Inflammatory macrophage treated with lipopolysaccharide for 4 hours (primary cell): Measurements from ENCODE around the gene CKB.
A peak's percentile ranks its signal among the peaks of the same experiment; 100 is the strongest.

Experiments
- DNase-seq: peaks from one replicate; pipeline ENCODE4 v3.0.0-alpha.2; 2020

The CKB gene

GRCh38 chr14:103510724-103511693 lies 11.6 kb downstream of the CKB start:
- DNase-seq = no peak

GRCh38 chr14:103509864-103510723 lies 12.5 kb downstream of the CKB start:
- DNase-seq = no peak

- DNase-seq = no peak
Observed at GRCh38 chr14:103508521-103509329, 13.9 kb downstream of the CKB start.

DNA sequence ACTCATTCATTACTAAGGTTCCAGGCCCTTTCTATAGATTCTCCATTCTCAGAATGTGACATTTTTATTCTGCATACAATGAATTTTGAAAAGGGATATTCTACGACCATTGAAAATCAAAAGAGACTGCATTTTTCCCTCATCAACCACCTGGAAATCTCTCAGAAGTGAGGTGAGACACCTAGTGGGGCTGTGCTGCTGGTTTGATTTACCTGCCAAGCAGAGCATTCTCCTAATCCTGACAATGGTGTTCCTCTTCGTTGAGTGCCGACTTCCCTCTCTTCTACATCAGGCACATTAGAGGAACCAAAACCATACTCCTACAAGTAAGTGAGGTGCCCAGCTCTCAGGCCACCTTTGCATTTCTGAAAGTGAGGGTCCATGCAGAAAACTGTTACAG lies 14.9 kb downstream of the CKB start:
- no peak for DNase-seq

- no peak for DNase-seq
Observed at GRCh38 chr14:103504991-103505565, 17.6 kb downstream of the CKB start.

DNA sequence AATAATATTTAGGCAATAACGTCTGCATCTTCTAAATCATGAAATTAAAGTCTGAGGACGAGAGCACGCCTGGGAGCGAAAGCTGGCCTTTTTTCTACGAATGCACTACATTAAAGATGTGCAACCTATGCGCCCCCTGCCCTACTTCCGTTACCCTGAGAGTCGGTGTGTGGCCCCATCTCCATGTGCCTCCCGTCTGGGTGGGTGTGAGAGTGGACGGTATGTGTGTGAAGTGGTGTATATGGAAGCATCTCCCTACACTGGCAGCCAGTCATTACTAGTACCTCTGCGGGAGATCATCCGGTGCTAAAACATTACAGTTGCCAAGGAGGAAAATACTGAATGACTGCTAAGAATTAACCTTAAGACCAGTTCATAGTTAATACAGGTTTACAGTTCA lies 19.3 kb downstream of the CKB start:
- DNase-seq = no peak

GRCh38 chr14:103502877-103503276 lies 19.8 kb downstream of the CKB start:
- no peak for DNase-seq

DNA sequence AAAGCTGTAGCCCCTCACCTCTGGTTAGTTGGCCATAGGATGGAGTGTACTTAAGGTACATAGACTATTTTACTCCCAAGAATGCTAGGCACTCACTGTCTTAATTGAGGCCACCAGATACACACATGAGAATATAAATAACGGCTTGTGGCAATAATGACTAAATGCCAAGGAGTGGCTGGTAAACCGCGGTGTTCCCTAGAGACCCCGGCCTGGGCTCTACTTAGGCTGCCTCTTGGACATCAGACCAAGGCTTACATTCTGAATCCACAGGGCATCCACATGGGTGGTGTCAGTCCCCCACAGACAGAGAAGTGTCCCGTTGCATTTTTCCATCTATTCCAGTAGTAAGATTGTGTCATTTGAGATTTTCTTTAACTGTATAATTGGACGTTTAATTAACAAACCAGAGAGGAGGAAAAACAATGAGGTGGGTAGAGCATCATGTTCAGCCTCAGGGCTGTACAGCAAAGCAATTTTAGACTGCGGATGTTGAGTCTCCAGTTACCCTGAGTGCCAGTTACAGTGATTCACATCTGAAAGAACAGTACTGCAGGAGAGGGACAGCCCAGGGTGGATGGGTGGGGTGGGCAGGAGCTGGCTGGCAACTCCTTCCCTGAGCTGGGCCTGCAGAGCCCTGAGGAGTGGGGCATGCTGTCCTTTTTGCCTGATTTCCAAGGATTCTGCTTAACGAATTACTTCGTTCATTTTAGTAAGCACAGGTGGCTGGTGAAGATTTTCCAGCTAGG lies 20.5 kb downstream of the CKB start:
- DNase-seq = no peak

DNA sequence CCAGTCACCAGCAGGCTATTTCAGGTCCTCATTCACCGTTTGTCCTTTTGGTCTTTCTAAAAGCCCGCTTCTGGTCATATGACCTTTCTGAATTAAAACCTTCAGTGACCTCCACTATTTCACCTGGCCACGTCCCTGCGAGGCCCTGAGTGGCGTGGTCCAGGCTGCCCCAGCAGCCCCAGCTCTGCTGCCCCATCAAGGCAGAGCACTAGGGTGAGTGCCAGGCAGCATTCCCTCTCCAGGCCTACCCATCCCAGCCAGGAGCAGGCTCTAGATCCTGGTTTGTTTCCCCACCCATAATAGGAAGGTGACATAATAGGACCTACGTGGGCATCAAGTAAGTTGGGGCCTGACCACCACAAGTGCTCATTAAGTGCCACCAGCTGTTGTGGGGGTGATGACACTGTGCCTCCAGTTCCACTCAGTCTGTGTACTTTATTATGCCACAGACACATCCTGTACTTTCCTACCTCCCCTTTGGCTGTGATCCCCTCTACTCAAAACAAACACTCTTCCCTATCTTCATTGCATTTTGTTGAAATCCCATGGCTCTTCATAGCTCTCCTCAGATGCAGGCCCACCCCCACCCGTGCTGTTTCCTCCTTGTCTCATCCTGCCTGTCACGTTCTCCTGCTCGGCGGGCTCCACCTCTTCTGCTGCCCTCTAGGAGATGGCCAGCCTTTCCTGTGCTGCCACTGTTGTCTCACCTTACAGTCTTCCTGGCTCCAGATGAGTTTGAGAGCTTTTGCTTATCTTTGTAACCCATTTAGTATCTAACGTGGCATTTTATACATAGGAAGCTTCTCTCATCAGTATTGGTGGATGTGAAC lies 21.4 kb downstream of the CKB start:
- DNase-seq = no peak

- peak; percentile 77 for DNase-seq
Observed at GRCh38 chr14:103500148-103500990, 22.3 kb downstream of the CKB start.

GRCh38 chr14:103499709-103500108 lies 22.9 kb downstream of the CKB start:
- DNase-seq = no peak

DNA sequence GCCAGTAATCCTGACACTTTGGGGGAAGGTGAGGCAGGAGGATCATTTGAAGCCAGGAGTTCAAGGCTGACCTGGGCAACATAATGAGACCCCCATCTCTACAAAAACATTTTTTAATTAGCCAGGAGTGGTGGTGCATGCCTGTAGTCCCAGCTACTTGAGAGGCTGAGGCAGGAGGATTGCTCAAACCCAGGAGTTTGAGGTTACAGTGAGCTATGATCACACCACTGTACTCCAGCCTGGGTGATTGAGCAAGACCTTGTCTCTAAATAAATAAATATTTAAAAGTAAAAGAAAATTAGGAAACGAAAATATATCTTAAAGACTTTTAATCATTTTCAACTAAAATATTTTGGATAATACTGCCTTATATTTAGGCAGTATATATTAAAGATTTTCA lies 25.9 kb downstream of the CKB start:
- DNase-seq = peak; percentile 24

- no peak for DNase-seq
Observed at GRCh38 chr14:103495854-103496253, 26.8 kb downstream of the CKB start.

DNA sequence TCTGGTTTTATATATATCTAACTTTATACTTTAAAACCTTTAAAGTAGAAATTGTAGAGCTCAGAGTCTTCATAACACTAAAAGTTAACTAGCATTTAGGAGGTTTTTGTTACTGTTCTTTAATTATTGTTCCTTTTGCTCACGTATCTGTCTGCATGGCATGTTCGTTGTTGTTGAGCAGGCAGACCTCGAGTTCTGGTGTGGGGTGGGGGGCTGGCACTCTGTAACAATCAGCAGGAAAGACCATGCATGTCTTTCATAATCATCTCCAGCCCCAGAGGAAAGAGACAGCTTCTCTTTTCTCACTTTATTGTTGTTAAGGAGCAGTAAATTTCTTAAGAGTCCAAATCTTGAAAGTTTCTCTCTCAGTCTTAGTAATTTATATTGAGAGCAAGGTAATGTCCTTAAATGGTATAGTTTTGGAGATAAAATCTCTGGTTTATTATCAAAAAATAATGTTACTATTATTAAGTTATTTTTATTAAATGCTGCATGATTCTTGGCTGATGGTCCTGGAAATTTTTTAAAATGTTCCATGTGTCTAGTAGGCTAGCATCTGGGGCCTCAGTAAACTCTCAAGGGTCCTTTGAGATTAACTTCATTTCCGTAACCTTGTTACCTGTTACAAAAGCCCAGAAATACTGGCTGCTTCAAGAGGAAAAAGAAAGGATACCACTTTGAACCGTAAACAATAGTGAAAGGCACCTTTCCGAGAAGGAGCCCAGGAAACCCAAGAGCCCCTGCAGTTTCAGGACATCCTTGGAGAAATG lies 30.3 kb downstream of the CKB start:
- no peak for DNase-seq

- DNase-seq = no peak
Observed at GRCh38 chr14:103491691-103492090, 30.9 kb downstream of the CKB start.

DNA sequence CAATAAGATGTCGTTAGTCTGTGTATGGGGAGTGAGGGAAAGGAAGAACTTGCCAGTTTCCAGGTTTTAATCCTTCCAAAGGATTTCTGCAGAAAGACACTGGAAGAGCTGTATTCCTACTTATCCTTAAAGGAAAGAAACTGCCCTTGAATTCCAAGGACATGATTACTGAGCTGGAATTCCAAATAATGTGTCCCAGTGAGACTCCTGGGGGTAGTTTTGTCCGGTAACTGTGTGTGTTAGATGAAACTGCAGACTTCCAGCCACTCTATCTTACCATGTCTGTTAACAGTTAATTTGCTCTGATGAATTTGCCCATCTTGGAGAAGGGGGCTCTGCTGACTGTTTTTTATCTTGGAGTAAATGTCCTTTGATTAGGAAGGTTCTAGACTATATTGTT lies 33.0 kb downstream of the CKB start:
- no peak for DNase-seq

DNA sequence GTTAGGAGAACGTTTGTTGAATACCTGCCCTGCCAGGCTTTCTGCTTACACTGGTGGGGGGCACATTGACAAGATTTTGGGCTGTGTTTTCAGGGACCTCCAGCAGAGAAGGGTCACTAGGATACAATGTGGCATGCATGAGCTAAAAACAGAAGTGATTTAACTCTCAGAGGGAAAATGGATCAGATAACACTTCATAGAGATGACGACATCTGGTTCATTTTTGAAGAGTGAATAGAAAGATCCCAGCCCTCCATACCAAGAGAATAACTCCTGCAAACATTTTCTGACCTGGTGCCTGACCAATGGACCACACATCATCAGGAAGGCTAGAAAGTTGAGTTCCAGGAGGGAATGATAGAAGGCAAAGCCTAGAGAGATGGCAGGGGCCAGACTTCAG lies 33.7 kb downstream of the CKB start:
- DNase-seq = no peak

GRCh38 chr14:103488071-103488470 lies 34.6 kb downstream of the CKB start:
- no peak for DNase-seq

DNA sequence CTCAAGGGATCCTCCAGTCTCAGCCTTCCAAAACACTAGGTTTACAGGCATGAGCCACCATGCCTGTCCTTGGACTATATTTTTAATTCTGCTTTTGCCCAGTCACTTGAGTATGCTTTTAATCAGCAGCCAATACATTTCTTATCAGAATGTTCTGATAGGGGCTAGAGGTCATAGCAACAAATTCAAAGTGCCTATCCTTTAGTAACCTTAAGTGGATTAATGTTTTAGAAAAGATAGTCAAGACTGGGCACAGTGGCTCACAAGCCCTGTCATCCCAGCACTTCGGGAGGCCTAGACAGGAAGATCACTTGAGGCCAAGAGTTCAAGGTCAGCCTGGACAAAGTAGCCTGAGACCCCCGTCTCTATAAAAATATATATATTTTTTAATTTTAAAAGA lies 37.1 kb downstream of the CKB start:
- no peak for DNase-seq
